ENCODE measurements around the gene CFAP92.
"Not testable (repeated sequence)": the region's sequence is repeated elsewhere in the genome, so short reads cannot be mapped to it uniquely, and the experiment has no call there.

CFAP92 gene

GRCh38 chr3:128882719-128883118, 111.2 kb downstream of the CFAP92 start:
- Histone ChIP-seq H3K4me2 (ENCODE audit: low read depth, low read length) (no peak overlapping the region), H2AFZ (ENCODE audit: low read length) (no peak overlapping the region), H3F3A (ENCODE audit: insufficient read depth, low read length) (0 out of 2 replicates have a peak, but pooled peaks cover 3% of the 10 kb centered on the region), H3K9me3 (replicated peaks; ENCODE audit: insufficient read depth, low read length) (no peaks in the 10 kb centered on the region), H3K4me1 (ENCODE audit: low read length) (peaks cover 9% of the 10 kb centered on the region), H3K79me2 (ENCODE audit: low read length) (peaks cover 85% of the 10 kb centered on the region), H4K20me1 (ENCODE audit: insufficient read depth, low read length) (no peaks in the 10 kb centered on the region), H3K27me3 (replicated peaks; ENCODE audit: insufficient read depth, low read length) (no peaks in the 10 kb centered on the region), H3K4me3 (ENCODE audit: low read length) (no peak overlapping the region), H3K9me2 (replicated peaks; ENCODE audit: insufficient read depth, low read length) (no peaks in the 10 kb centered on the region), H3K9ac (ENCODE audit: low read length) (no peak overlapping the region), H3K36me3 (replicated peaks; ENCODE audit: insufficient read depth, low read length) (no peaks in the 10 kb centered on the region), H3K27ac (ENCODE audit: low read length) (no peak overlapping the region)
- TF ChIP-seq EZH2 (optimal IDR thresholded peaks at IDR 0.05; ENCODE audit: low read depth, low read length) (no peak), EZH2phosphoT487 (IDR thresholded peaks at IDR 0.05; ENCODE audit: low read length) (no peak), CTCF (IDR thresholded peaks at IDR 0.05; ENCODE audit: low read length) (no peak)
- DNase-seq: no peak

GRCh38 chr3:128881576-128881975, 112.3 kb downstream of the CFAP92 start:
- Histone ChIP-seq H3K27me3 (replicated peaks; ENCODE audit: insufficient read depth, low read length) (no peaks in the 10 kb centered on the region), H2AFZ (ENCODE audit: low read length) (no peak overlapping the region), H3K4me3 (ENCODE audit: low read length) (no peak overlapping the region), H3F3A (ENCODE audit: insufficient read depth, low read length) (0 out of 2 replicates have a peak, but pooled peaks cover 3% of the 10 kb centered on the region), H3K27ac (ENCODE audit: low read length) (no peak overlapping the region), H3K9ac (ENCODE audit: low read length) (no peak overlapping the region), H3K4me1 (ENCODE audit: low read length) (peaks cover 9% of the 10 kb centered on the region), H3K79me2 (ENCODE audit: low read length) (peaks cover 79% of the 10 kb centered on the region), H4K20me1 (ENCODE audit: insufficient read depth, low read length) (no peaks in the 10 kb centered on the region), H3K9me2 (replicated peaks; ENCODE audit: insufficient read depth, low read length) (no peaks in the 10 kb centered on the region), H3K36me3 (replicated peaks; ENCODE audit: insufficient read depth, low read length) (no peaks in the 10 kb centered on the region), H3K4me2 (ENCODE audit: low read depth, low read length) (no peak overlapping the region), H3K9me3 (replicated peaks; ENCODE audit: insufficient read depth, low read length) (no peaks in the 10 kb centered on the region)
- DNase-seq: no peak
- TF ChIP-seq EZH2phosphoT487 (IDR thresholded peaks at IDR 0.05; ENCODE audit: low read length) (no peak), CTCF (IDR thresholded peaks at IDR 0.05; ENCODE audit: low read length) (no peak), EZH2 (optimal IDR thresholded peaks at IDR 0.05; ENCODE audit: low read depth, low read length) (no peak)

GRCh38 chr3:128880455-128880854, 113.4 kb downstream of the CFAP92 start:
- not testable (repeated sequence) for H3K27ac ChIP-seq (ENCODE audit: low read length); H3K9me2 ChIP-seq (replicated peaks; ENCODE audit: insufficient read depth, low read length); H3K27me3 ChIP-seq (replicated peaks; ENCODE audit: insufficient read depth, low read length); H3K4me1 ChIP-seq (ENCODE audit: low read length); DNase-seq; H3K36me3 ChIP-seq (replicated peaks; ENCODE audit: insufficient read depth, low read length); H2AFZ ChIP-seq (ENCODE audit: low read length); H3K9me3 ChIP-seq (replicated peaks; ENCODE audit: insufficient read depth, low read length); H4K20me1 ChIP-seq (ENCODE audit: insufficient read depth, low read length); H3F3A ChIP-seq (ENCODE audit: insufficient read depth, low read length)
- Histone ChIP-seq H3K79me2 (ENCODE audit: low read length) (peaks cover 76% of the 10 kb centered on the region), H3K4me2 (ENCODE audit: low read depth, low read length) (peak overlapping the region; percentile 71), H3K9ac (ENCODE audit: low read length) (peak overlapping the region; percentile 95; the same call in 1 of the 2 replicates), H3K4me3 (ENCODE audit: low read length) (peak overlapping the region; percentile 76)

- peak overlapping the region; percentile 71 for H3K4me2 ChIP-seq (ENCODE audit: low read depth, low read length)
- H3K4me3 ChIP-seq (ENCODE audit: low read length): peak overlapping the region; percentile 76
- H3K27ac ChIP-seq (ENCODE audit: low read length): peak overlapping the region; percentile 81
- H3K79me2 ChIP-seq (ENCODE audit: low read length): peaks cover 71% of the 10 kb centered on the region
- no peaks in the 10 kb centered on the region for H3K36me3 ChIP-seq (replicated peaks; ENCODE audit: insufficient read depth, low read length)
- peaks cover 9% of the 10 kb centered on the region for H3K4me1 ChIP-seq (ENCODE audit: low read length)
- H3F3A ChIP-seq (ENCODE audit: insufficient read depth, low read length): 0 out of 2 replicates have a peak, but pooled peaks cover 3% of the 10 kb centered on the region
- no peaks in the 10 kb centered on the region for H4K20me1 ChIP-seq (ENCODE audit: insufficient read depth, low read length)
- H3K27me3 ChIP-seq (replicated peaks; ENCODE audit: insufficient read depth, low read length): no peaks in the 10 kb centered on the region
- TF ChIP-seq CTCF (IDR thresholded peaks at IDR 0.05; ENCODE audit: low read length) (no peak), EZH2phosphoT487 (IDR thresholded peaks at IDR 0.05; ENCODE audit: low read length) (no peak), EZH2 (optimal IDR thresholded peaks at IDR 0.05; ENCODE audit: low read depth, low read length) (no peak)
- H3K9me3 ChIP-seq (replicated peaks; ENCODE audit: insufficient read depth, low read length): no peaks in the 10 kb centered on the region
- no peak for DNase-seq
- H2AFZ ChIP-seq (ENCODE audit: low read length): peak overlapping the region; percentile 95
- H3K9ac ChIP-seq (ENCODE audit: low read length): peak overlapping the region; percentile 95
- H3K9me2 ChIP-seq (replicated peaks; ENCODE audit: insufficient read depth, low read length): no peaks in the 10 kb centered on the region
These were observed 113.9 kb downstream of the CFAP92 start for GRCh38 chr3:128879991-128880390.

Data from MM.1S (cell line).